Stimulated activated naive CD8-positive, alpha-beta T cell treated with anti-CD3 and anti-CD28 coated beads, Interleukin-15, Interleukin-2, amounts not matched to agents 100 U/mL and 50 U/mL, for 24 hours (primary cell): Measurements from ENCODE around the gene ACKR1.

ENCODE experiments used
- ATAC-seq: fragments of 150-1000 bp; cut with Tn5 transposase; one replicate; pipeline ENCODE4 v1.10.0; 2021
- DNase-seq: peaks from one replicate; pipeline ENCODE4 v3.0.0; 2021

ACKR1 gene, protein sequence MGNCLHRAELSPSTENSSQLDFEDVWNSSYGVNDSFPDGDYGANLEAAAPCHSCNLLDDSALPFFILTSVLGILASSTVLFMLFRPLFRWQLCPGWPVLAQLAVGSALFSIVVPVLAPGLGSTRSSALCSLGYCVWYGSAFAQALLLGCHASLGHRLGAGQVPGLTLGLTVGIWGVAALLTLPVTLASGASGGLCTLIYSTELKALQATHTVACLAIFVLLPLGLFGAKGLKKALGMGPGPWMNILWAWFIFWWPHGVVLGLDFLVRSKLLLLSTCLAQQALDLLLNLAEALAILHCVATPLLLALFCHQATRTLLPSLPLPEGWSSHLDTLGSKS

GRCh38 chr1:159204161-159205141 is at the start of gene ACKR1:
Gene ACKR1 (plus strand): TSS chr1:159204875. CDS start chr1:159204960, 85 bp downstream.
- ATAC-seq (no peak), DNase-seq (no peak)

- DNase-seq (peak; percentile 70), ATAC-seq (peak; percentile 82)
Observed at GRCh38 chr1:159161001-159161718, 43.5 kb upstream of the ACKR1 start.

DNA sequence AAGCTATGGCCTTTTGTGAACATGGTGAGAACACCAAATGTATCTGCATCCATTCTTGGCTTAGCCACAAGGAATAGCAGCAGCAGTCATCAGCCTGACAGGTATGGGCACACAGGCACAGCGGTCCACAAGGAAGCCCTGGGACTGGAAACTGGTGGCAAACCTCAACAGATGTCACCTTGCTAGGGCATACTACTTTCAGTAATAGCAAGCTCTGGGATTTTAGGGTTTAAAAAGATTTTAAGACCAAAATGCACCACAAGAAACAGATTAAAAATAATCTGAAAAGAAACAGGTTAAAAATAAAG is 43.0 kb upstream of the ACKR1 start:
- no peak for DNase-seq
- no peak for ATAC-seq

GRCh38 chr1:159162516-159163265 is 42.0 kb upstream of the ACKR1 start:
- ATAC-seq = no peak

GRCh38 chr1:159163614-159164228 is 41.0 kb upstream of the ACKR1 start:
- DNase-seq (no peak), ATAC-seq (no peak)

More at GRCh38 chr1:159162516-159163265, 42.0 kb upstream of the ACKR1 start:
- DNase-seq = no peak

- no peak for ATAC-seq
- no peak for DNase-seq
Observed at GRCh38 chr1:159168043-159168442, 36.6 kb upstream of the ACKR1 start.

DNA sequence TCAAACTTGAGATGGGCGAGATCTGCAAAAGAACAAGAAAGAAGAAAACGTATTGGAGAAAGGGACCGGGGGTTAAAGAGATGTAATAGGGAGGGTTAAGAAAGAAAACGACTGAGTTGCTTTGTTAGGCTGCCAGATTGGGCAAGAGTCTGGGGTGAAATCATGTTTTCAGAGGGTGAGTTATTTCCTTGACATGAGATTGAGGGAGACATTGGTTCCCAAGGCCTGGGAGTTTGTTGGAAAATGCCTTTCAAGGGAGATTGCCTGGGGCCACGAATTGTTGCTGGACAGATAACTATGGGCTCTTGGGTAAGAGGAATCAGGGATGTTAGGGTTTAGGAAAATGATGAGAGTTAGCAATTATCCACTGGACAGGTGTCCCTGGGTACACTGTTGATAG is 34.0 kb upstream of the ACKR1 start:
- no peak for ATAC-seq
- no peak for DNase-seq

DNA sequence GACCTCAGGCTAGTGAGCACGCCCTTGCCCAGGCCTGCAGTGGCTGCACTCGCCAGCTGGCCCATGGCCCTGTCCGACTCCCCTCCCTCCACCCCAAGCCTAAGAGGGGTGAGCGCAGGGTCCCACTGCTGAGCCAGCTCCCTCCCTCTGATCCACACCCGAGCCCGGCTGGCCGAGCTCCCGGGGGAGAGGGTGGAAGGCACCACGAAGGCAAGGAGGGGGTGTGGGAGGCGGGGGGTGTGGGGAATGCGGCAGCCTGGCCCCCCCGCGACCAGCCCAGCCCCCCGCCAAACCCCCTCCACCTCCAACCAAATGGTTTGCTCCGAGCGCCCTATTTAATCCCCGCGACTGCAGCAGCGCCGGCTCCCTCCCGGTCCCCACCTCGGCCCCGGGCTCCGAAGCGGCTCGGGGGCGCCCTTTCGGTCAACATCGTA is 33.4 kb upstream of the ACKR1 start, which contains the start of gene CADM3:
Gene CADM3, plus strand, starts transcription at position 362 of the 434 bp plus-strand sequence. CDS start 151 bp downstream, outside the sequence.
- DNase-seq (no peak), ATAC-seq (peak; percentile 23)

DNA sequence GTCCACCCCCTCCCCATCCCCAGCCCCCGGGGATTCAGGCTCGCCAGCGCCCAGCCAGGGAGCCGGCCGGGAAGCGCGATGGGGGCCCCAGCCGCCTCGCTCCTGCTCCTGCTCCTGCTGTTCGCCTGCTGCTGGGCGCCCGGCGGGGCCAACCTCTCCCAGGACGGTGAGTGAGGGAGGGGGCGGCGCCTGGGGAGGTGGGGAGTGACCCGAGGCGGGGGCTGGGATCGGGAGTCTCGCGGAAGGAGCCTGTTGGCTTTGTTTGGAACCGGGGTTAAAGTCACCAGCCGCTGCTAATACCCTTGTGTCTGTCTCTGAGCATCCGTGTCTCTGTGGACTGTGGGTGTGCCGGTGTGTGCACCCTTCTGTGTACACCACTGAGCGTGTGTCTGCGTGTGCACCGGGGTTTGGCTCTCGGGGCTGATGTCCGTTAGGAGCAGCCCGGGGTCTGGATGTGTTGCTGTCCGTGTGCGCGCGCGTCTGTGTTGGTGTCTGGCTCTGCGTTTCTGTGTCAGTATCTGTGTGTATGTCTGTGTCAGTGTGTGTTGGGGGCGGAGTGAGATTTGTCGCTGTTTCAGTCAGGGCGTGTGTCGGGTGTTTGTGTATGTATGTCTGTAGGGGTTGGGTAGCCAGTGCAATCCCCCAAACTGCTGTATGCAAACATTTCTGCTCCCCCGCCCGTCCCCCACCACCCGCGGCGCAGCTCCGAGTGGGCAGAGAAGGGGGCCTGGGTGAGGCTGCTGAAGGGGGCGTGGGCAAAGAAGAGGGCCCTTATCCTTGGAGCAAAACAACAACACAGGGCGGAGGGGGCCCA is 32.8 kb upstream of the ACKR1 start:
- no peak for ATAC-seq
- DNase-seq = no peak

GRCh38 chr1:159172614-159173291 is 31.9 kb upstream of the ACKR1 start:
- ATAC-seq (no peak), DNase-seq (no peak)

- no peak for ATAC-seq
- DNase-seq = no peak
Observed at GRCh38 chr1:159173320-159173719, 31.4 kb upstream of the ACKR1 start.

GRCh38 chr1:159175571-159175970 is 29.1 kb upstream of the ACKR1 start:
- no peak for ATAC-seq
- no peak for DNase-seq

DNA sequence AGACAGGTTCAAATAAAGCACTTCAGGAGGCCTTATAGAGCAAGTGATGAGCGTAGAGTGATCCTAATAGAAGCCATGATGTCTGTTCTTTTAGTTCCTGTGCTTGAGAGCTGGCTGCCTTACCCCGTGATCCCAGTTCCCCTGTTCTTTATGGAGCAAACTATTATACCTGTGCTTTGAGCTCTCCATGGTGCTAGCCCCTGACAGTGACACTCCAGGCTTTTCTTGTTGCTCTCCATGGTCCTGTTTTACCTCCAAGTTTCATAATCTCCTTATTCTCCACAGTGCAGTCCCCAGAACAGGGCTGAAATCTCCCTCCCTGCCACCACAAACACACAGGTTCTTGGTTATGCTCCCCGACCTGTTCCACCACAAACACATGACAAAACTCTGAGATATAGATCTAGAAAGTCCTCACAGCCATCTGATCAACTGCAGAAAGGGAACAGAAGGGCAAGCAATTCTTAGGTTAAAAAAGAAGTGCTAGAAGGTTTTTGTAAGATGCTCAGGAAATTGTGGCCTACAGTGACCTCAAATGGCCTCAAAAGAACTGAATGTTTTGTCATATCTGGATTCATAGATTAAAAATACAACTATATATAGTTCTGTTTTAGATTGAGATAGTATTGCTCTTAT is 27.3 kb upstream of the ACKR1 start:
- DNase-seq (peak; percentile 20), ATAC-seq (no peak)

DNA sequence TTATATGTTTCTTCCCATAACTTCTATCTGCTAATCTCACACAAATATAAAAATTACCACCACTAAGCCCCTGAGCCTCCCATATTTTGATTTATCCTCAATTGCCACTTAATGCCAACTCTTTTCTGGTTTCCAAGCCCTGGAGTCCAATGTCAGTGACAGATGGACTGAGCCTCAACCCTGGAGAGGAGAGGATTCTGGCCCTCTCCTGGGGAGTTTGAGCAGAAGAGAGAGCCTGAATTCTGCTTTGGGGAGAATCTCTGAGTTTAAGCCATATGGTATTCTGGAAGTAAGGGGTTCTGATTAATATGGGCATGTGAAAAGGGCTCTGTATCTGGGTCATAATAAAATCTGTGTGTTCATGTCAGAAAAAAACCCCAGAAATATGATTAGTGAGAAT is 24.8 kb upstream of the ACKR1 start:
- no peak for ATAC-seq
- no peak for DNase-seq

DNA sequence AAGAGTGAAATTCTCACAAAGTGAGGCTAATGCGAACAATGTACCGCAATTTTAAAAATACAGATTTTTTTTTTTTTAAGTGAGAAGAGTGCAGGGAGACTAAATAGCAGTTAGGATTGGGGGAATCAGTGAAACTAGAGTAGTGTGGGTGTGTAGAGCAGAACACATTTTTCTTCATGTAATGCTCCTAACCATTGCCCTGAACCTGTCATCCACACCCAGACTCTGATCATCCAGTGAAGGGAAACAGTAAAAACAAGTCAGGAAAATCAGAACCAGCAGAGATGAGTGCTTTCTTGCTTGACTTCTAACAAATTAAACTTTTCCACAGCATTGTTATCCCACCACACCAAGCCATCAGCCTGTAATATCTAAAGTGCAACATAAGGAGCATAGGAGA is 24.2 kb upstream of the ACKR1 start:
- ATAC-seq = no peak

GRCh38 chr1:159181328-159182024 is 23.2 kb upstream of the ACKR1 start:
- DNase-seq (no peak), ATAC-seq (no peak)

More for the DNA sequence above, 24.2 kb upstream of the ACKR1 start:
- DNase-seq = no peak

- DNase-seq (no peak), ATAC-seq (no peak)
Observed at GRCh38 chr1:159184201-159184600, 20.5 kb upstream of the ACKR1 start.

GRCh38 chr1:159185121-159185520 is 19.6 kb upstream of the ACKR1 start:
- ATAC-seq (no peak), DNase-seq (no peak)

DNA sequence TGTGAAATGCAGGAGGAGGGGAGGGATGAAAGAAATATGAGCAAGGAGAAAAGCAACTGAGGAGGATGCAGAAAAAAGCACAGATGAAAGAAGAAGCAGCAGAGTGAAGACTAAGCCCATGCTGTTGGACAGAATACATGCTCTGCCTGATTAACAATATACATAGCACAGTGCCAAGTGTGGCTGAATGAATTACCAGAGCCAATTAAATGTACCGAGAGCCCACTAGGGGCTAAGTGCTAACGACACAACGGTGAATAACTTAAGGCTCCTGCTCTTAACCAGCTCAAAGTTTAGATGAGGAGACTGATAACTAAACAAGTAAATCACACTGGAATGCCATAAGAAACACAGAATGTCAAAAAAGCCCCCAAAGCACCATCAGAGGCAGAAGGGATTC is 17.6 kb upstream of the ACKR1 start:
- no peak for DNase-seq
- ATAC-seq = no peak
